Upper lobe of left lung (tissue), 6 donors: ENCODE measurements around the gene AQP12A. TPM values are rescaled to one million over a fixed set of nuclear protein-coding genes. Genes with fewer than 3 reads are reported as not detected.

Source experiments
- ATAC-seq, 2 donors: fragments of 200-7000 bp; cut with Tn5 transposase; one replicate each; pipeline ENCODE4 v1.9.1; 2022; ENCODE audit warnings: mild to moderate bottlenecking in 2 of 2, moderate library complexity in 2 of 2; ENCODE audit not compliant: low FRiP score in 2 of 2
- DNase-seq, 2 donors: peaks; one replicate each; pipeline ENCODE4 v3.0.0-alpha.2; 2019 to 2020
- H3K27ac ChIP-seq, 4 donors: fragments of 200-600 bp; sonication (generic); one replicate each; pipeline ENCODE4 v1.5.1; 2016 to 2019
- H3K27me3 ChIP-seq, 4 donors: fragments of 200-600 bp; sonication (generic); one replicate each; pipeline ENCODE4 v1.5.1; 2017 to 2019
- H3K36me3 ChIP-seq, 4 donors: fragments of 200-600 bp; sonication (generic); one replicate each; pipeline ENCODE4 v1.5.1; 2016 to 2019
- H3K4me1 ChIP-seq, 4 donors: fragments of 200-600 bp; sonication (generic); one replicate each; pipeline ENCODE4 v1.5.1; 2018 to 2019
- H3K4me3 ChIP-seq, 4 donors: fragments of 200-600 bp; sonication (generic); one replicate each; pipeline ENCODE4 v1.5.1; 2017 to 2019; ENCODE audit warnings: mild to moderate bottlenecking in 2 of 4, moderate library complexity in 1 of 4
- H3K9me3 ChIP-seq, 4 donors: fragments of 200-600 bp; sonication (generic); one replicate each; pipeline ENCODE4 v1.5.1; 2018 to 2019
- CTCF ChIP-seq, 6 experiments: fragments of 450-650 bp in 4 of 6; fragments of 200-600 bp in 2 of 6; sonication (generic) in 2 of 6; IDR thresholded peaks; one replicate each; pipeline ENCODE4 v1.5.1; 2016 to 2019; ENCODE audit warnings: antibody characterized with exemption in 6 of 6
- EP300 ChIP-seq, 4 donors: sonication (generic); formaldehyde crosslinking; IDR thresholded peaks; one replicate each; pipeline ENCODE4 v1.5.1; 2017; ENCODE audit warnings: antibody characterized with exemption in 4 of 4, control low read depth in 2 of 4
- POLR2A ChIP-seq, 4 donors: fragments of 450-650 bp; IDR thresholded peaks; one replicate each; pipeline ENCODE4 v1.5.1; 2016 to 2017; ENCODE audit warnings: antibody characterized with exemption in 4 of 4, mild to moderate bottlenecking in 2 of 4
- POLR2AphosphoS5 ChIP-seq, 2 donors: sonication (generic); formaldehyde crosslinking; IDR thresholded peaks; one replicate each; pipeline ENCODE4 v1.5.1; 2017; ENCODE audit warnings: antibody characterized with exemption in 2 of 2
- WGBS, 2 donors: methylation state at CpG; one replicate each; pipeline ENCODE4 v1.1.5; 2017 to 2018; 5-methylcytosine and 5-hydroxymethylcytosine counted together
- total RNA-seq, 6 donors: library from RNA; depleted of rRNA in 4 of 6; stranded (reverse); fragments of >200 nt in 4 of 6; gene quantifications; one replicate each; pipeline versions ENCODE4 v1.1.0 to v1.2.1, GENCODE V29; 2016 to 2021
- donor health status: DM: no; HTN: no; CAD: no; lungs with moderate emphysema.
- donor health status: DM: no; HTN: yes; CAD: no; lungs with severe emphysema.

The AQP12A gene
- total RNA-seq, 6 donors from 2014 or later: not detected

GRCh38 chr2:240644171-240644651 lies 47.5 kb upstream of the AQP12A start:
- Histone ChIP-seq H3K27ac (no peak overlapping the region), H3K4me1 (no peaks in the 10 kb centered on the region), H3K9me3 (no peaks in the 10 kb centered on the region), H3K27me3 (no peaks in the 10 kb centered on the region), H3K4me3 (no peak overlapping the region), H3K36me3 (no peaks in the 10 kb centered on the region)
- TF ChIP-seq POLR2A (IDR thresholded peaks at IDR 0.05) (no peak), CTCF (IDR thresholded peaks at IDR 0.05) (no peak), EP300 (IDR thresholded peaks at IDR 0.05) (no peak), POLR2AphosphoS5 (IDR thresholded peaks at IDR 0.05) (no peak)
- ATAC-seq: no peak
- no peak for DNase-seq
- WGBS, 2 donors: 51 to 73% methylated on average over 10 to 14 of the region's 14 CpGs

GRCh38 chr2:240644859-240645301 lies 46.8 kb upstream of the AQP12A start:
- Histone ChIP-seq H3K27ac (no peak overlapping the region), H3K9me3 (no peaks in the 10 kb centered on the region), H3K4me1 (no peaks in the 10 kb centered on the region), H3K36me3 (no peaks in the 10 kb centered on the region), H3K27me3 (no peaks in the 10 kb centered on the region), H3K4me3 (no peak overlapping the region)
- TF ChIP-seq CTCF (IDR thresholded peaks at IDR 0.05): no peak
- 0 to 58% methylated on average over 1 to 8 of the region's 8 CpGs for WGBS, 2 donors
- DNase-seq (peak in 1 of 2 donors; percentile 52), ATAC-seq (no peak)

DNA sequence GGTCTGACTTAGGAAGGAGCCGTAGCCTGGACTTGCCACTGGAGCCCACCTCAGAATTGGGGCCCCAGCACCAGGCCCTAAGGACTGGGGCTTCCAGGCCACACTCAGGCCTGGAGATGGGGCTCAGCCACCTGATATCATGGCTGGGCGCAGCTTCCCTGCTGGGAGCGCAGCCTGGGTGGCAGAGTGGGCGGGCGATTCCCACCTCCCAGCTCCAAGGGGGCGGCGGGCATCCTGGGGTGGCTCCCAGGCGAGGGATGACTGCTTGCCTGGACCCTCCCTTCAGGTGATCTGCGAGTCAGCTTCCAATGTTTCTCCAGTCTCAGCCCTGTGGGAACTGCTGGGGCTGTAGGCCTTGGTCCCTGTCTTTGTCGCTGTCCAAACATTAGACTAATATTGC lies 46.3 kb upstream of the AQP12A start:
- H3K27ac ChIP-seq: no peak overlapping the region
- peak in 1 of 2 donors; percentile 47 for DNase-seq
- H3K36me3 ChIP-seq: no peaks in the 10 kb centered on the region
- H3K27me3 ChIP-seq: no peaks in the 10 kb centered on the region
- no peaks in the 10 kb centered on the region for H3K9me3 ChIP-seq
- TF ChIP-seq POLR2AphosphoS5 (IDR thresholded peaks at IDR 0.05) (no peak), POLR2A (IDR thresholded peaks at IDR 0.05) (no peak), CTCF (IDR thresholded peaks at IDR 0.05) (no peak), EP300 (IDR thresholded peaks at IDR 0.05) (no peak)
- ATAC-seq: no peak
- WGBS, 2 donors: 85 to 93% methylated on average over 3 to 10 of the region's 10 CpGs
- no peaks in the 10 kb centered on the region for H3K4me1 ChIP-seq
- H3K4me3 ChIP-seq: no peak overlapping the region

DNA sequence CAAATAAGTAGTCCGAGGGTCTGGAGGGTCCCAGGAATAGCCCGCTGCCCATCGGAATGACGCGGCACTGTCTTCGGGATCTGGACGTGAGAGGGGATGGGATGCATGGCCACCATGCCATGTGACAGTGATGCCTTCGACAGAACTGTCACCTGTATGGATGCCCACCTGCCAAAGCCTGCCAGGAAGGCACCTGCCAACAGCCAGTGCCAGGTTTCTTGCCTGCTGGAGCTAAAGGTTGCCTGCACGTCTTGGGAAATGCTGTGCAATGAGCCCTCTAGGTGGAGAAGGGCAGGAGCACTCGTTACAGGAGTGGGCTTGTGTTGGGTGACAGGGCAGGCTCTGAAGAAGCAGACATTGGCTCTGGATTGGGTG lies 45.9 kb upstream of the AQP12A start:
- Histone ChIP-seq H3K4me1 (no peaks in the 10 kb centered on the region), H3K36me3 (no peaks in the 10 kb centered on the region), H3K4me3 (no peak overlapping the region), H3K27ac (no peak overlapping the region), H3K27me3 (no peaks in the 10 kb centered on the region), H3K9me3 (no peaks in the 10 kb centered on the region)
- no peak for DNase-seq
- TF ChIP-seq EP300 (IDR thresholded peaks at IDR 0.05) (no peak), CTCF (IDR thresholded peaks at IDR 0.05) (no peak), POLR2AphosphoS5 (IDR thresholded peaks at IDR 0.05) (no peak), POLR2A (IDR thresholded peaks at IDR 0.05) (no peak)
- WGBS, 2 donors: 81 to 84% methylated on average over 9 to 10 of the region's 10 CpGs
- no peak for ATAC-seq

- Histone ChIP-seq H3K4me1 (no peaks in the 10 kb centered on the region), H3K27me3 (no peaks in the 10 kb centered on the region), H3K9me3 (no peaks in the 10 kb centered on the region), H3K27ac (no peak overlapping the region), H3K4me3 (no peak overlapping the region), H3K36me3 (no peaks in the 10 kb centered on the region)
- ATAC-seq: no peak
- DNase-seq: peak; percentile 20 to 72
- WGBS, 2 donors: 72 to 82% methylated on average over 21 to 34 of the region's 36 CpGs
- TF ChIP-seq POLR2AphosphoS5 (IDR thresholded peaks at IDR 0.05) (no peak), POLR2A (IDR thresholded peaks at IDR 0.05) (no peak), CTCF (IDR thresholded peaks at IDR 0.05) (no peak), EP300 (IDR thresholded peaks at IDR 0.05) (no peak)
Measured at GRCh38 chr2:240646176-240646899, 45.3 kb upstream of the AQP12A start.
